AG04449 (cell line): ENCODE data around the gene SLC5A10.

ENCODE experiments used
- CTCF ChIA-PET: fragments of 350-600 bp; formaldehyde crosslinking; extraction: SDS; loops from one replicate; lab custom pipeline; 2021; ENCODE audit warnings: antibody characterized with exemption; lab: Yijun Ruan, JAX
- POLR2A ChIA-PET: fragments of 400-600, 350-600 bp; formaldehyde crosslinking; extraction: SDS; loops from one replicate; lab custom pipeline; 2020; ENCODE audit warnings: antibody characterized with exemption, inconsistent platforms; lab: Yijun Ruan, JAX
- DNase-seq: peaks from one replicate; pipeline ENCODE4 v3.0.0-alpha.2; 2010; ENCODE audit warnings: low read depth, low spot score
- H3K4me3 ChIP-seq: 2 replicates; pipeline ENCODE4 v1.5.1; 2011; ENCODE audit warnings: low read depth, mild to moderate bottlenecking, control low read depth, low read length
- CTCF ChIP-seq: IDR thresholded peaks from one replicate; pipeline ENCODE4 v1.5.1; 2011; ENCODE audit warnings: mild to moderate bottlenecking, moderate library complexity, low read length, control low read depth, inconsistent platforms; ENCODE audit not compliant: insufficient read depth; ENCODE audit errors: missing control alignments

SLC5A10 gene

DNA sequence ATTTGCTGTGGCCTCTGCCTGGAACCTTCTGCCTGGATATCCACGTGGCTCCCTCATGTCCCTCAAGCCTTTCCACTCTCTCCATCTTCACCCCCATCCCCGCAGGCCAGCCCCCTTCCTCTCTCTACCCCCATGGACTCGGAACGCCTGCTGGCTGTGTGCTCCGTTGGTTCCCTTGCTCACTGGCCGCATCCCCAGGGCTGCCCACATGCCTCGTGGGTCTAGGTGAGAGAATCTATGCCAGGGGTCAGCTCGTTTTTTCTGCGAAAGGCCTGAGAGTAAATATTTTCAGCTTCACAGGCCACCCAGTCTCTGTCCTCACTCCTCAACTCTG lies 12.0 kb downstream of the SLC5A10 start:
- DNase-seq, result no peak
- H3K4me3 ChIP-seq, result no peak overlapping the region
- ChIA-PET POLR2A (no interaction called here), CTCF (interaction anchor here (11.4 kb wide), 1 partner anchor 17 kb away, joined by 113 read pairs; no protein-coding TSS in a partner anchor)
- no peak for TF ChIP-seq CTCF

- no peak overlapping the region for H3K4me3 ChIP-seq
- ChIA-PET CTCF (interaction anchor here (11.4 kb wide), 1 partner anchor 16 kb away, joined by 113 read pairs; no protein-coding TSS in a partner anchor), POLR2A (no interaction called here)
- TF ChIP-seq CTCF, result no peak
- DNase-seq, result no peak
Measured at GRCh38 chr17:18964550-18964949, 12.6 kb downstream of the SLC5A10 start.

DNA sequence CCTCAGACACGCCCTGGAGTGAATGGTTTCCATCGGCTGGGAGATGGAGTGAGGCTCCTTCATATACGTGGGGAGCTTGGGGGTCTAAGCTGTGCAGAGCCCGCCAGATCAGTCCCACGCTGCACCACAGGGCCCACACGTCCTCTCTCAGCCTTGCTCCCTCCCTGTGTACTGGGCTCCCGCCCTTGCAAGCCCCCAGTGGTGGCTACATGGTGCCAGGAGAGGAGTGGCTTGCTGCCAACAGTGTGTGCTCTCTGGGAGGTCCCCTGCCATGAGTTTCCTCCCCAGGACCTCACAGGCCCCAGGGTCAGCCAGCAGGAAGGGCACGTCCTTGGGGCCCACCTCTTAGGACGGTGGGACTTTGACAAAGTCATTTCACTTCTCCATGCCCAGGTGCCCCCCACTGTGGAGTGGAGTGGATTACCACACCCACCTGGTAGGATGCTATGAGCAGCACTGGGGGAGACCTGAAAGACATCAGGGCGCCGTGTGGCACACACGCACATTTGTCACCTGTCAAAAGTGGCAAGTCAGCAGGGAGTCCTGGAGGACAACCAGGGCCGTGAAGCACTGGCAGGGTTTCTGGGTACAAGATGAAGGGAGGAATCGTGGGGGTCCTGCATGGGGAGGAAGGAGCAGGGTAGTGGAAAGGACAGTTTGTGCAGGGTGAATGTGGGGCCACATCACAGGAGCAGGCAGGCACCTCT lies 13.7 kb downstream of the SLC5A10 start:
- no peak overlapping the region for H3K4me3 ChIP-seq
- DNase-seq, result no peak
- CTCF ChIA-PET, result interaction anchor here (11.4 kb wide), 1 partner anchor 15 kb away, joined by 113 read pairs; no protein-coding TSS in a partner anchor
- TF ChIP-seq CTCF, result no peak
- POLR2A ChIA-PET, result no interaction called here

DNA sequence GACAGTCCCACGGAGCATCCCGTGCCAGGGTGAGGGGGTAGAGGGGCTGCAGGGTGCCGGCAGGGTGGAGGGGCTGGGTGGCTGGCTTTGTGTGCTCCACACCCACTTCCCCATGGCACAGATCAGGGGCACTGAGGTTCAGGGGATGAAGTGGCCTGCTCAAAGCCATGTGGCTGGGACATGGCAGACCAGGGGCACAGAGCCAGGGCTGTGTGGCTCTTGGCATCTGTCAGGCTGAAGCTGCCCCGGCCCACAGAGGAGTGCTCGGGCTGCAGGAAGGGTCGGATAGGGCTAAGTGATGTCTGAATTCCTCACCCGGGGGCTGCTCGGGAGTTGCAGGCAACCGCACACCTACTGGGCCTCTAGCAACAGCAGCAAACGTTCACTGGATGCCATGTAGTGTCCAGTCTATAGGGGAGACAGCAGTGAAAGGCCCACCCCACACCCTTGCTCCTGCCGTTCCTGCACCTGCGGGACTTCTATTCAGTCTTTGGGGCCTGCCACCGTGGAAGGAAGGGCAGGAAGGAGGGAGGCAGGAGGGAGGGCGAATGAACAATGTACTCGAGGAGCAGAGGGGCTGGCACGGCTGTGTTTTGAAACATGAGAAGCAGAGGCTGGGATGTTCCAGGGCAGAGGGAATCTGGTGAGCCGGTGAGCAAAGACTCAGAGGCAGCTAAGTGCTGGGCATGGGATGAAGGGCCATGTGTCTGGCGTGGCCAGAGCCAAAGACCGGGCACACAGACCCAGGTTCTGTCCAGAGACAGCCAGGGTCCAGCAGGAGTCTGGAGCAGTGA lies 15.1 kb downstream of the SLC5A10 start:
- H3K4me3 ChIP-seq, result no peak overlapping the region
- ChIA-PET CTCF (interaction anchor here (11.4 kb wide), 1 partner anchor 14 kb away, joined by 113 read pairs; no protein-coding TSS in a partner anchor), POLR2A (no interaction called here)
- no peak for DNase-seq
- TF ChIP-seq CTCF, result no peak

DNA sequence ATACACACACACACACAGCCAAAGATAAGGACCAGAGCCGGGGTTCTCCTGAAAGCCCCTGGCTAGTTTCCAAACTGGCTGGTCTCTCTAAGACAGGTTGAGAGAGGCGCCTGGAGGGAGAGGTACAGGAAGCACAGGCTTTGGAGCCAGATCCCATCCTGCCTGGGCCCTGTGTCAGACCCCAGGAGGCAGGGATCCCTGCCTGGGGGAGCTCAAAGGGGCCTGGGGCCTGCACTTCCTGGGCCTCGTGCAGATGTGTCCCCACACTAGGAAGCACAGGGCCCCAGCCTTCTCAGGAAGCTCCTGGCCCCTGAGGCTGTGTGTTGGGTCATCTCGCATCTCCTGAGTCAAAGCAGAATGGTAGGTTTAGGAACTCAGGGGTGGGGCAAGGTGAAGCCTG lies 16.0 kb downstream of the SLC5A10 start:
- TF ChIP-seq CTCF, result no peak
- no peak overlapping the region for H3K4me3 ChIP-seq
- no peak for DNase-seq
- CTCF ChIA-PET, result interaction anchor here (1.3 to 11.4 kb wide), 2 partner anchors 9 to 13 kb away, joined by 4 to 113 read pairs; no protein-coding TSS in a partner anchor
- POLR2A ChIA-PET, result no interaction called here

DNA sequence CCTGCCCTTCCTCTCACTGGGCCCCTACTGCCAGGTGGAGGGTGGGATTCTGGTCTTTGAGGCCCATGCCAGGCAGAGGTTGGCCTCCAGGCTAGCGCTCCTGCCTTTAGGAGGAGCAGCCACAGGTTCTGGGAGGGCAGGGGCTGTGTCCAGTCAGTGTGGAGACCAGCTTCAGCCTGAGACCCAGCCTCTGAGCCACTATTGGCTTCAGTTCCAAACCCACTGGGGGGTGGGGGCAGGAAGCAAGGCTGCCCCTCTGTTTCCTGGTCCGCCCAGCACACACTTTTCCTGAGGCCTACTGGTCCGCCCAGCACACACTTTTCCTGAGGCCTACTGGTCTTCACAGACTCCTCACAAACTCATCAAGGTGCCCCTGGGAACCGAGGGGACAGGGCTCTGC lies 16.4 kb downstream of the SLC5A10 start:
- no peak for TF ChIP-seq CTCF
- ChIA-PET CTCF (interaction anchor here (1.3 to 11.4 kb wide), 2 partner anchors 10 to 12 kb away, joined by 4 to 113 read pairs; no protein-coding TSS in a partner anchor), POLR2A (no interaction called here)
- DNase-seq, result no peak
- no peak overlapping the region for H3K4me3 ChIP-seq
